Activated T-helper 1 cell treated with anti-CD3 and anti-CD28 coated beads, Interleukin-2, amount 50 U/mL, for 16 hours (primary cell): Measurements from ENCODE around the gene SKP1.
A peak's percentile ranks its signal among the peaks of the same experiment; 100 is the strongest.

Experiments used
- DNase-seq, 2 donors: peaks; one replicate each; pipeline ENCODE4 v3.0.0-alpha.2; 2020; ENCODE audit warnings: low read depth in 1 of 2, low spot score in 1 of 2

The SKP1 gene

GRCh38 chr5:134113902-134114875 lies 62.6 kb downstream of the SKP1 start, which contains the start of gene TCF7:
TCF7 (plus strand) TSS chr5:134114681; CDS start chr5:134114907, 226 bp downstream.
- DNase-seq: peak; percentile 52 to 73

GRCh38 chr5:134113363-134113889 lies 63.3 kb downstream of the SKP1 start:
- no peak for DNase-seq

GRCh38 chr5:134112726-134113362 lies 63.9 kb downstream of the SKP1 start:
- no peak for DNase-seq

GRCh38 chr5:134111741-134112647 lies 64.8 kb downstream of the SKP1 start:
- no peak for DNase-seq

- DNase-seq: no peak
These were observed 66.4 kb downstream of the SKP1 start for GRCh38 chr5:134110382-134110781.

- DNase-seq: no peak
These were observed 69.0 kb downstream of the SKP1 start for GRCh38 chr5:134107779-134108178.

GRCh38 chr5:134106991-134107701 lies 69.6 kb downstream of the SKP1 start:
- no peak for DNase-seq

- no peak for DNase-seq
These were observed 72.6 kb downstream of the SKP1 start for GRCh38 chr5:134103998-134104654.

- no peak for DNase-seq
These were observed 73.4 kb downstream of the SKP1 start for GRCh38 chr5:134103397-134103796.

GRCh38 chr5:134101686-134102439 lies 74.9 kb downstream of the SKP1 start:
- peak; percentile 61 to 69 for DNase-seq

GRCh38 chr5:134100283-134101091 lies 76.3 kb downstream of the SKP1 start:
- DNase-seq: peak; percentile 58 to 78

GRCh38 chr5:134099939-134100282 lies 76.8 kb downstream of the SKP1 start:
- DNase-seq: no peak

- no peak for DNase-seq
These were observed 77.4 kb downstream of the SKP1 start for GRCh38 chr5:134099288-134099872.
